DND-41 (cell line): ENCODE results near the gene PGBD4.

Source experiments
- CTCF ChIP-seq: IDR thresholded peaks from 2 replicates; pipeline ENCODE4 v1.5.1; 2012; ENCODE audit warnings: borderline replicate concordance, low read length, moderate library complexity, mild to moderate bottlenecking; ENCODE audit not compliant: poor library complexity, severe bottlenecking; ENCODE audit errors: extremely low read depth
- EZH2 ChIP-seq: IDR thresholded peaks from 3 replicates; pipeline ENCODE4 v1.6.1; 2012; ENCODE audit warnings: borderline replicate concordance, low read depth, mild to moderate bottlenecking, moderate library complexity, low read length, inconsistent platforms; ENCODE audit not compliant: severe bottlenecking

- no peak for TF ChIP-seq CTCF
- TF ChIP-seq EZH2 = no peak
These were observed 5.4 kb downstream of the PGBD4 start for GRCh38 chr15:34107315-34107714.
